ENCODE measurements around the gene FLOT2. TPM values are rescaled to one million over a fixed set of nuclear protein-coding genes. Genes with fewer than 3 reads are reported as not detected.

Gene FLOT2, protein sequence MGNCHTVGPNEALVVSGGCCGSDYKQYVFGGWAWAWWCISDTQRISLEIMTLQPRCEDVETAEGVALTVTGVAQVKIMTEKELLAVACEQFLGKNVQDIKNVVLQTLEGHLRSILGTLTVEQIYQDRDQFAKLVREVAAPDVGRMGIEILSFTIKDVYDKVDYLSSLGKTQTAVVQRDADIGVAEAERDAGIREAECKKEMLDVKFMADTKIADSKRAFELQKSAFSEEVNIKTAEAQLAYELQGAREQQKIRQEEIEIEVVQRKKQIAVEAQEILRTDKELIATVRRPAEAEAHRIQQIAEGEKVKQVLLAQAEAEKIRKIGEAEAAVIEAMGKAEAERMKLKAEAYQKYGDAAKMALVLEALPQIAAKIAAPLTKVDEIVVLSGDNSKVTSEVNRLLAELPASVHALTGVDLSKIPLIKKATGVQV
- 73.1 and 90.6 TPM in 2 replicates for total RNA-seq (ENCODE audit: low replicate concordance)
- long read RNA-seq, transcript FLOT2-202 (11 exons, 2,618 nt) = major isoform, 12 of 18 reads
- long read RNA-seq, partial matches to known transcripts = 2 of 18 reads
- long read RNA-seq, other reads (novel, unspliced or antisense) = 2 of 18 reads

DNA sequence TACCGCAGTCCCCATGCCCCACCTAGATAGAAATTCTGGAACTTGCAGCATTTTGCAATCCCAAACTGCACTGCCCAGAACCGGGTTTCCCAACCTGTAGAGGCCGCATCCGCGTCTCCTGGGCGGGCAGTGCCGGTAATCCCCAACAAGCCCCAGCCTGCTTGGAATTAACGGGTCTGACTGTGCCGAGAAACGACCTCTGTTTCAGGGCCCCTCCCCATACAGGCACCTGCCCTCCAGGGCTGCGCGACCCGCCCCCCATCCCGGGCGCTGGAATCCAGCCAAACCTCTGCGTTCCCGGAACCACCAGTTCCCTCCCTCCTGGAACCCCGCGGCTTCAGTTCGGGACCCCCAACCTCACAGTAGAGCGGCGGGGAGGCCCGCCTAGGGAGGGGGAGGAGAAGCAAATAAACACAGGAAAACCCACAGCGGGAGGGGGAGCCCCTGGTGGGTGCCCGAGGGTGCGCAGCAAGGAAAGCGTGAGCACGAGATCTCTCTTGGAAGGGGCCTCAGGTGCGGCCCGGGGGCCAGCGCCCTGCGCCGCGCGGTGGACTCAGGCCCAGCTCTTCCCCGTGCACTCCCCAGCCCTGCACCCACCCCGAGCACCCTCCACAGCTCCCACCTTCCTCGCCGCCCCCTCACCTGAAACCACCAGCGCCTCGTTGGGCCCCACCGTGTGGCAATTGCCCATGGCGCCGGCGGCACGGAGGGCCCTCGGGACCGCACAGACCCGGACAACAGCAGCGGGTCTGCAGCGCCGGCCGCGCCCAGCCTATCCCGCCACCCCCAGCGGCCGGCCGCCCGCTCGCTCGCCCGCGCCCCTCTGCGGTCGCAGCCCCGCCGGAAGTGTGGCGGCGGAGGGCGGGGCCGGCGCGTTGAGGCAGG lies at the start of gene FLOT2:
Gene FLOT2, minus strand, starts transcription at position 850 of the 885 bp plus-strand sequence. Its CDS starts 159 bp downstream, at position 691.
- H3K27ac Mint-ChIP-seq = peak within 1 kb of the TSS; percentile 84
- H3K4me3 Mint-ChIP-seq = peak within 1 kb of the TSS; percentile 94
- peaks cover 41% of the 10 kb centered on the region for H3K4me1 Mint-ChIP-seq (ENCODE audit: unreplicated experiment)
- no peaks in the 10 kb centered on the region for H3K27me3 Mint-ChIP-seq
- no peak for DNase-seq (ENCODE audit: extremely low spot score, unreplicated experiment)
- no peaks in the 10 kb centered on the region for H3K9me3 Mint-ChIP-seq
- peaks cover 4% of the 10 kb centered on the region for H3K36me3 Mint-ChIP-seq
- TF ChIP-seq, protein P1, sequence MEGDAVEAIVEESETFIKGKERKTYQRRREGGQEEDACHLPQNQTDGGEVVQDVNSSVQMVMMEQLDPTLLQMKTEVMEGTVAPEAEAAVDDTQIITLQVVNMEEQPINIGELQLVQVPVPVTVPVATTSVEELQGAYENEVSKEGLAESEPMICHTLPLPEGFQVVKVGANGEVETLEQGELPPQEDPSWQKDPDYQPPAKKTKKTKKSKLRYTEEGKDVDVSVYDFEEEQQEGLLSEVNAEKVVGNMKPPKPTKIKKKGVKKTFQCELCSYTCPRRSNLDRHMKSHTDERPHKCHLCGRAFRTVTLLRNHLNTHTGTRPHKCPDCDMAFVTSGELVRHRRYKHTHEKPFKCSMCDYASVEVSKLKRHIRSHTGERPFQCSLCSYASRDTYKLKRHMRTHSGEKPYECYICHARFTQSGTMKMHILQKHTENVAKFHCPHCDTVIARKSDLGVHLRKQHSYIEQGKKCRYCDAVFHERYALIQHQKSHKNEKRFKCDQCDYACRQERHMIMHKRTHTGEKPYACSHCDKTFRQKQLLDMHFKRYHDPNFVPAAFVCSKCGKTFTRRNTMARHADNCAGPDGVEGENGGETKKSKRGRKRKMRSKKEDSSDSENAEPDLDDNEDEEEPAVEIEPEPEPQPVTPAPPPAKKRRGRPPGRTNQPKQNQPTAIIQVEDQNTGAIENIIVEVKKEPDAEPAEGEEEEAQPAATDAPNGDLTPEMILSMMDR (conservative IDR thresholded peaks at IDR 0.05) = peak; percentile 38

DNA sequence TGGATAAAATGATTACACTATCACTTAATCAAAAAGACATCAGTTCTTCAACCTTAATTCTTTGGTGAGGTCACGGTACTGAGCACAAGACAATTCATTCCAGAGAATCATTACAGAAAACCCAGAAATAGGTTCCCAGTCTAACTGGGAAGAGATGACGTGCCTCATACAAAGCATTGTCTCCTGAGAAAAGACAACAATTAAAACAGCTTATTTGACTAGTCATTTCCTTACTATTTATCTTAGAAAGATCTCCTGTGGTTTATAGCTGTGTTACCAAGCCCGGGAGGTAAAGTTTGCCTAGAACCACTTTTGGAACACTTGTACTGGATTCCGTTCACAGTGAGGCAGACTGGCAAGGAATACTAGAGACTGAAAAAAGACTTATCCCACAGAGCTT lies 48.7 kb upstream of the FLOT2 start:
- Mint-ChIP-seq H3K4me3 (no peak overlapping the region), H3K36me3 (peaks cover 13% of the 10 kb centered on the region), H3K27ac (no peak overlapping the region), H3K4me1 (ENCODE audit: unreplicated experiment) (peaks cover 21% of the 10 kb centered on the region), H3K9me3 (no peaks in the 10 kb centered on the region), H3K27me3 (no peaks in the 10 kb centered on the region)
- DNase-seq (ENCODE audit: extremely low spot score, unreplicated experiment) = no peak
- TF ChIP-seq, protein P1 (conservative IDR thresholded peaks at IDR 0.05) = no peak

DNA sequence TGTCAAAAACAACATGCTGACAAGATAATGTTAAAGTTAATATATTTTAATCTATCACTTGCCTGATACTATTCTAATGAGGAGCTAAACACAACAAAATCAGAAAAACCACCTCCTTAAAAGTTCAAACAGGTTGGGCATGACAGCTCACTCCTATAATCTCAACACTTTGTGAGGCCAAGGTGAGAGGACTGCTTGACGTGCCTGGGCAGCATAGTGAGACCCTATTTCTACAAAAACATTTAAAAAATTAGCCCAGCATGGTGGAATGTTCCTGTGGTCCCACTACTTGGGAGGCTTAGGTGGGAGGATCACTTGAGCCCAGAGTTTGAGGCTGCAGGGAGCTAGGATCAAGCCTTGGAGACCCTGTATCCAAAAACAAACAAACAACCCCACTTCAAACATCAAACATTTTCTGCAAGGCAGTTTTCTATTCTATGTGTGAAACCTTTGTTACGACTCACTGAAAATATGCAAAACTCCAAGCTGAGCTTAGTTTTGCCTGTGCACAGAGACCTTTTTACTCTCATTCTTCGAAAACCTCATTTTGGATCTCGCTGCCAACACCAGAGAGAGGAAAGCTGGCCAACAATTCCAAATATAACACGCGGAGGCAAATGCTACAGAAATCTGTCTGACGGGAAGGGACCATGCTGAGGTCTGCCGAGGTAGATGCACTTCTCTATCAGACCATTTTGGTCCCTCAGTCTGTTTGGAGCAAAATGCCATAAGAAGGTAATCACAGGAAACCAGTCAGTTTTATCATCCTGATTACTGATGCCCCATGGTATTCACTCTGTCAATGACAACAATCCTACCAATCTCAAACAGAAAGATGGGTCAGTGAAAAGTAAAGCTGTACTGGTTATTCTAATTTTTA lies 47.6 kb upstream of the FLOT2 start:
- Mint-ChIP-seq H3K4me1 (ENCODE audit: unreplicated experiment) (peaks cover 26% of the 10 kb centered on the region), H3K9me3 (no peaks in the 10 kb centered on the region), H3K27ac (no peak overlapping the region), H3K36me3 (peaks cover 13% of the 10 kb centered on the region), H3K27me3 (no peaks in the 10 kb centered on the region), H3K4me3 (peak overlapping the region; percentile 53)
- TF ChIP-seq, protein P1 (conservative IDR thresholded peaks at IDR 0.05) = no peak
- no peak for DNase-seq (ENCODE audit: extremely low spot score, unreplicated experiment)

DNA sequence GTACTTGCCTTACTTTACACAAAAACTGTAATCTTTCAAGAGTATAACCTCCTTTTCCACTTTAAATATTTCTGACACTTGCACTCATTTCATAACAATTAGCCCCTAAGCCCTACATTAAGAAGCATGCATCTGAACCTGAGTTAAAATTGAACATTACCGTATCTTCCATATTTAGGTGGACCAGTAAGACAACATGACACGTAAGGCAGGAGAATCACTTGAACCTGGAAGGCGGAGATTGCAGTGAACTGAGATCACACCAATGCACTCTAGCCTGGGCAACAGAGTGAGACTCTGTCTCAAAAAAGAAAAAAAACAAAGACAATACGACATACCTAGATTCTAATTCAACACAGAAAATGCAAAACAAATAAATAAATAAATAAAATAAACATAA lies 46.8 kb upstream of the FLOT2 start:
- no peaks in the 10 kb centered on the region for H3K27me3 Mint-ChIP-seq
- peaks cover 13% of the 10 kb centered on the region for H3K36me3 Mint-ChIP-seq
- H3K4me3 Mint-ChIP-seq = no peak overlapping the region
- no peaks in the 10 kb centered on the region for H3K9me3 Mint-ChIP-seq
- TF ChIP-seq, protein P1 (conservative IDR thresholded peaks at IDR 0.05) = no peak
- H3K4me1 Mint-ChIP-seq (ENCODE audit: unreplicated experiment) = peaks cover 32% of the 10 kb centered on the region
- DNase-seq (ENCODE audit: extremely low spot score, unreplicated experiment) = no peak
- no peak overlapping the region for H3K27ac Mint-ChIP-seq

DNA sequence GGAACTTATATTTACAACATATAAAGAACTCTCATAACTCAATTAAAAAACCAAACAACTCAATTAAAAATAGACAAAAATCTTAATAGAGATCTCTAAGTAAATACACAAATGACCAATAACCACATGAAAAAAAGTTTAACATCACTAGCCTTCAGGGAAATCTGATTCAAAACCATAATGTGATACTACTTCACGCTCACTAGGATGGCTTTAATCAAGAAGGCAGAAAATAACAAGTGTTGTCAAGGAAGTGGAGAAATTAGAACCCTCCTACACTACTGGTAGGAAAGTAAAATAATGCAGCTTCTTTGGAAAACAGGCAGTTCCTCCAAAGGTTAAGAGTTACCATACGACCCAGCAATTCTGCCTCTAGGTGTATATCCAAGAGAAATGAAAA lies 45.4 kb upstream of the FLOT2 start:
- TF ChIP-seq, protein P1 (conservative IDR thresholded peaks at IDR 0.05) = no peak
- Mint-ChIP-seq H3K4me3 (no peak overlapping the region), H3K9me3 (no peaks in the 10 kb centered on the region), H3K4me1 (ENCODE audit: unreplicated experiment) (peaks cover 38% of the 10 kb centered on the region), H3K27me3 (no peaks in the 10 kb centered on the region), H3K27ac (no peak overlapping the region), H3K36me3 (peaks cover 13% of the 10 kb centered on the region)
- DNase-seq (ENCODE audit: extremely low spot score, unreplicated experiment) = no peak
